SIG-M5 treated with dmso at 0.1 percent for 504 hours (cell line): Measurements from ENCODE around the gene PRMT1.
A peak's percentile ranks its signal among the peaks of the same experiment; 100 is the strongest.
"Not testable (repeated sequence)": the region's sequence is repeated elsewhere in the genome, so short reads cannot be mapped to it uniquely, and the experiment has no call there.

Experiments used
- DNase-seq: peaks from one replicate; lab custom pipeline; 2025; ENCODE audit not compliant: unreplicated experiment; lab: John Stamatoyannopoulos, UW

PRMT1 gene

DNA sequence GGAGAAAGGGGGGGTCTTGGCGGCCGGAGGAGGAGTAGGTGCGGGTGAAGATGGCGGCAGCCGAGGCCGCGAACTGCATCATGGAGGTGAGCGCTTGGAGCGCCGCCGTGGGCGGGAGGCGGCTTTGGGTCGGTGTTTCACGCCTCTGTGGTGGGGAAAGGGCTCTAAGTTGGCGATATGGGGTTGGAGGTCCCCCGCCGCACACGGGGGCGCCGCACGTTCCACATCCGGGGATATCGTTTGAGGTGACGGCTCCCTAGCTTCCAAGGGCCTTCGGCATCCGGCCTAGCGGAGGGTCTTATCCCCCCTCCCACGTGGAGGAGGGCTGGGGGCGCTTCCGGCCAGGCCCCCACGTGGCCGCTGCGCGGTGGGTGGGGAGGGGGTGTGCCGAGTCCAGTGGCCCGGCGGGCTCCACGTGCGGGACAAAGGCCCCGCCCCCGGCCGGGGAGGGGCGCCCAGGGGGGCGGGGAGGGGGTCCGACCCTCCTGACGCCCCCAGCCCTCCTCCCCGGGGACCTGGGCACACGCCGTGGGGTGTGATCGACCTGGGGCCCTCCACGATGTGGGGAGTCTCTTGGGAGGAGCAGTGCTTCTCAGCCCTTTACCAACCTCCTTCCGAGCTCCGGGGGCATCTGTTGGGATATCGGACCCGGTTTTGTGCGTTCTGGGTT lies at the start of gene PRMT1:
Gene PRMT1 (plus strand): TSS at position 41 of the 670 bp plus-strand sequence. CDS start 10 bp downstream, at position 51.
- no peak for DNase-seq

DNA sequence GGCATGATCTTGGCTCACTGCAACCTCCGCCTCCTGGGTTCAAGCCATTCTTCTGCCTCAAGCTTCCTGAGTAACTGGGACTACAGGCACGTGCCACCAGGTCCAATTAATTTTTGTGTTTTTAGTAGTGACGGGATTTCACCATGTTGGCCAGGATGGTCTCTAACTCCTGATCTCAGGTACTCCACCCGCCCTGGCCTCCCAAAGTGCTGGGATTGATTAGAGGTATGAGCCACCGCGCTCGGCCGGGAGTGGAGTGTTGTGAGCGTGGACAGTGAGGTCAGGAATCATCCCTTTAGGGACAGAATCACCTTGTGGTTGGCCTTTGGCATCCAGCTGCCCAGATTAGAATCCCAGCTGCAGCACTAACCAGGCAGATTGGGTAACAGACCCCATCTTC lies 47.4 kb upstream of the PRMT1 start:
- no peak for DNase-seq

- no peak for DNase-seq
These were observed 46.0 kb upstream of the PRMT1 start for GRCh38 chr19:49631014-49631588.

- DNase-seq = no peak
These were observed 45.4 kb upstream of the PRMT1 start for GRCh38 chr19:49631610-49632192.

GRCh38 chr19:49632576-49632975 lies 44.5 kb upstream of the PRMT1 start:
- no peak for DNase-seq

DNA sequence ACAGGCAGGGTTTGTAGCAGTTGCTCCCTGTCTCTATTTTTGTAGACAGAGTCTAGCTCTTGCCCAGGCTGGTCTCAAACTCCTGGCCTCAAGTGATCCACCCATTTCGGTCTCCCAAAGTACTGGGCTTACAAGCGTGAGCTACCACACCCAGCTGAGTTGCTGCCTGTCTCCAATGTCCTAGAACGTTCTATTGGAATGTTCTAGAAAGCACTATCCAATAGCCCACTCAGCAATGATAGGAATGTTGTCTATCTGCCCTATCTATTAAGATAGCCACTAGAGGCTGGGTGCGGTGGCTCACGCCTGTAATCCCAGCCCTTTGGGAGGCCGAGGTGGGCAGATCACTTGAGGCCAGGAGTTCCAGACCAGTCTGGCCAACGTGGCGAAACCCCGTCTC lies 43.8 kb upstream of the PRMT1 start:
- DNase-seq = not testable (repeated sequence)

GRCh38 chr19:49635530-49636232 lies 41.4 kb upstream of the PRMT1 start:
- DNase-seq = no peak

GRCh38 chr19:49636233-49636932 lies 40.7 kb upstream of the PRMT1 start:
- no peak for DNase-seq

GRCh38 chr19:49637821-49638738 lies 39.0 kb upstream of the PRMT1 start:
- peak; percentile 19 for DNase-seq

DNA sequence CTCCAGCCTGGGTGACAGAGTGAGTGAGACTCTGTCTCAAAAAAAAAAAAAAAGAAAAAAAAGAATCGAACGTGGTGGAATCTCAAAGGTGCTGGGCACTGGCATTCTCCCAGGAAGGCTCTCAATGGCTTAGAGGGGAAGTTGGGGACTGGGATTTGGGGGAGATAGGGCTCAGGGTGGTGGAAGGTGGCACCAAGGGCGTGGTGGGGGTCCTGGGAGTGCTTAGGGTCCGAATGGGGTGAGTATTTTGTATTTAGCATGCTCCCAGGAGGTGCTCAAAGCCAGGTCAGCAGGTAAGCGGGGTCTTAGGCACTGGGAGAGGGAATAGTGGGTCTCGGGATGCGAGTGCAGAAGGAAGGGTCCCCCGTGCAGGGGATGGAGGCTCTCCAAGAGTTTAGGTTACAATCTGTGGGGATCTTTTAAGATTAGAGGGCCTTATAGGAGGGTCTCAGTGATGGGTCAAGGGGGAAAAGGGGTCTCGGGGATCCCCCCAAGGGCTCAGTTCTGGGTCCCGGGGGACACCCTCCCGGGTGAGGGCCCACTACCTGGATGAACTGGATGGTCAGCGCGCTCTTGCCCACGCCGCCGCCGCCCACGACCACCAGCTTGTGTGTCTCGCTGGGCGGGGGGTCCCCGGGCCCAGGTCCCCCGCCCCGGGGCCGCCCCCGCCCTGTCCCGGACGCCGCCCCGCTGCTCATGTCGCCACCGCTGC lies 37.5 kb upstream of the PRMT1 start:
- DNase-seq = no peak

DNA sequence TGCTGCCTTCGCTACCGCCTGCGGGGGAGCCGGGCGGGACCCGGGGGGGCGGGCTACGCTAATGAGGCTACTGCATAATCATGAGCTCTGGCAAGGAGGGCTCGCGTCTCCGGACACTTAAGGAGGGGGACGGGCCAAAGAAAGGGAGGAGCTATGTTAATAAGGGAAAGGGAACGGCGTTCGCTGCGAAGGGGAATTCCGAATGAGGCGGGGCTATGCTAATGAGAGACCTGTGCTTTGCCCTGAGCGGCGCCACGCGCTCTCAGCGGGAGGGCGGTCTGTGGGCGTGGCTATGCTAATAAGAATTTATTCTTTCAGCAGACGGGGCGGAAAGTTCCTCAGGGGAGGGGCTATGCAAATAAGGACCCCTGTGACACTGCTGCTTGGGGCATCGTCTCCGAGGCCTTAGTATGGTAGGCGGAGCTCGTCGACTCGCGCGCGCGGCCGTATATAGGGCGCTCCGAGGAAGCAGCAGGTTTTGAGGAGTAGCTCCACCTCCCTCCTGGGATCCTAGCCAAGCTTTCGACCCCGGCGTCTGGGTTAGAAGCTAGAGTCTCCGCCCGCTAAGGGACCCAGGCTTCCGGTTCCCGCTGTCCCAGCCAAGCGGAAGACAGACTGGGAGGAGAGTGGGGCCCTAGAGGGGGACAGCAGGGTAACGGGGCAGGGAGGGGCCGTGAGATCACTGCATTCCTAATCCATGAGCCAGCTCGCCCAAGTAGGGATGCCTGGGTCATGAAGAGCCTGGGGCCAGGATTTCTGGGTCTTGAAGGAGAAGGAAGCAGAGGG lies 36.8 kb upstream of the PRMT1 start, which contains the start of gene RRAS:
Gene RRAS (minus strand): TSS at position 31 of the 786 bp plus-strand sequence. CDS start 45 bp downstream, outside the sequence.
- DNase-seq = peak; percentile 100

- DNase-seq = peak; percentile 98
These were observed 35.2 kb upstream of the PRMT1 start, which contains the start of gene SCAF1 for GRCh38 chr19:49641688-49642491. SCAF1 (plus strand) TSS chr19:49642209; CDS start chr19:49645027, 2,818 bp downstream.

- no peak for DNase-seq
These were observed 34.5 kb upstream of the PRMT1 start for GRCh38 chr19:49642492-49643035.

DNA sequence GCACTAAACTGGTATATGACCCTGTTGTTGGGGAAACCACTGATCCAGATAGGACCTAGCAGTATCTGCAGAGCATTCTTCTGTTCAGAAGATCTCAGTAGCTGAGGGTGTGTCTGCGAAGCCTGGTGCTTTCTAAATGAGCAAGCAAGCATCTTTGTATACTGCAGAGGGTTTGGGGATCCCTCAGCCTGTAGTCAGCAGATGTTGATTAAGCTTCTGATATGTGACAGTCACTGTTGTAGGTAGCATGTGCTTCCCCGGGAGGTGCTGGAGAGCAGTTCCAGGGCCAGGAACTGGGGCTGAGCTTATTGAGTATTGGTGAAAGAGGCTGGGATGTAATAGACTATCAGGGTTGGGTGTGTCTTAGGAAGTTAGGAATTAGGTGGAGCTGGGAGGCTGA lies 33.6 kb upstream of the PRMT1 start:
- no peak for DNase-seq

GRCh38 chr19:49645592-49645991 lies 31.5 kb upstream of the PRMT1 start:
- DNase-seq = no peak

- DNase-seq = no peak
These were observed 31.1 kb upstream of the PRMT1 start for GRCh38 chr19:49645995-49646394.

GRCh38 chr19:49646586-49646985 lies 30.5 kb upstream of the PRMT1 start:
- no peak for DNase-seq
